NCI-H1105 treated with DMSO at 0.1 percent for 48 hours (cell line): ENCODE data around the gene PDE6A.

ENCODE experiments used
- DNase-seq: peaks from one replicate; lab custom pipeline; 2025; lab: John Stamatoyannopoulos, UW

The PDE6A gene

GRCh38 chr5:149944666-149945065, at the start of gene PDE6A:
PDE6A (minus strand) TSS chr5:149944793; CDS start chr5:149944673, 120 bp downstream.
- no peak for DNase-seq

- no peak for DNase-seq
These were observed 48.9 kb upstream of the PDE6A start for GRCh38 chr5:149993471-149993870.

DNA sequence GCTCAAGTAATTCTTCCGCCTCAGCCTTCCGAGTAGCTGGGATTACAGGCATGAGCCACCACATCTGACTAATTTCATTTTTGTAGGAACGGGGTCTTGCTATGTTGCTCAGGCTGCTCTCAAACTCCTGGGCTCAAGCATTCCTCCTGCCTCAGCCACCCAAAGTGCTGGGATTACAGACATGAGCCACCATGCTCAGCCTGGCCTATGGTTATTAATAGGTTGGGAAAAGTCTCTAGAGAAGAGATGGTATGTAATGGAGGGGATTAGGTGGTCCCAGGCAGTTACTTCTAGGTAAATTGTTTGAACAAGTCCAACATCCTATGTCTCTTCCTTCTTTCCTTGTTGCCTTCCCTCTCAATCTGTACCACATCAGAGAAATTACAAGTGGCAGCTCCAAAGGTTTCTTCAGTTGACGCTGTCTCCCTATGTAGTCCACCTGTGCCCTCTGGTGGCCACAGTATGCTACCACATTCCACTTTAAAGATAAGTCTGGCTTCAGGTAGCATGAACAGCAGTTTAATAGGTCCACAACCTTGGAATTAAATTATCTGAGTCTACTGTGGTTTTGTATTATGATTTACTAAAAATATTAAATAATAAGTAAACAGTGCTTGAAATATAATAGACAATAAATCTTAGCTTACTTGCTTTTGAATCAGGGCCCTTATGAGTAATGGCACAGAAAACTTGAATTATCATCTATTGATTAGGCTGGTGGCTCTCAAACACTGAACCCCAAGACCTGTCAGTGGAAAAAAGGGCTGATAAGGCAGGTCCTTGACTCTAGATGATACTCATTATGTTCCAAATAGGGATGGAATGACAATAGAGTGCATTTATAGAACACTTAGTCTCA, 46.2 kb upstream of the PDE6A start:
- DNase-seq, result peak; percentile 54

GRCh38 chr5:149988126-149988525, 43.5 kb upstream of the PDE6A start:
- no peak for DNase-seq

- DNase-seq, result no peak
These were observed 37.9 kb upstream of the PDE6A start for GRCh38 chr5:149982505-149982904.

GRCh38 chr5:149981206-149981605, 36.6 kb upstream of the PDE6A start:
- no peak for DNase-seq

DNA sequence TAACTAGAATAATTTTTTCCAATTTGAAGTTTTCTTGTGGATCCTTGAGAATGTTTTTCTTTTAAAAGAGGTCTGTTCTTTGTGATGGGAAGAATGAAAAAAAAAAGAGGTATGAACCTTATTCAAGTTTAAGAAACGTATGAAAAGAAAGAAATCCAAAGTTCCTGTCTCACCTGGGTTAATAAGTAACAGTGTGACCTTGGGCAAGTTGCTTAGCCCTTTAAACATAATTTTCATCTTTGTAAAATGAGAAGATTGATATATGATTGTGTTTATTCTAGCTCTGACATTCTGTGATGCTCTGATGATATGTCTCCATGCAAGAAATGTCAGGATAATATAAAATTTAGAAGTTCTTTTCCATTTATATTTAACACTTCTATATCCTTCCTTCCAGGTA, 35.3 kb upstream of the PDE6A start:
- no peak for DNase-seq

DNA sequence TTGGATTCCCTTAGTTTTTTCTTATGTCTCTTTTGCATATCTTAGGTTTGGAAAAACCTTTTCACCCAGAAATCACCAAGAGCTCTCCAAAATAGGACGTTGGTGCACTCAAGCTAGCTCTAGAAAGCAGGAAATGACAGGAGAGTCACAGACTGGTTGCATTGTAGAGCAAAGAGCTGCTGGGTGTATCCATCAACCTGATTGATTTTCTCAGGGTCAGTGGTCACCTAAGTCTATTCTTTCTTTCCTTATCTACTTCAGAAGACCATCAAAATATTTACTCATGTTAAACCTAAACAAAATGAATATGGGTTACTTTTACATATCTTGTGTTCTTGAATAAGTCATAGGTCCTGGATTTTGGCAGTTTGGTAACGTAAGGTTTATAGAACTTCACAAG, 30.8 kb upstream of the PDE6A start:
- no peak for DNase-seq

GRCh38 chr5:149969181-149969930, 24.8 kb upstream of the PDE6A start:
- no peak for DNase-seq

GRCh38 chr5:149966946-149967345, 22.4 kb upstream of the PDE6A start:
- DNase-seq, result no peak

DNA sequence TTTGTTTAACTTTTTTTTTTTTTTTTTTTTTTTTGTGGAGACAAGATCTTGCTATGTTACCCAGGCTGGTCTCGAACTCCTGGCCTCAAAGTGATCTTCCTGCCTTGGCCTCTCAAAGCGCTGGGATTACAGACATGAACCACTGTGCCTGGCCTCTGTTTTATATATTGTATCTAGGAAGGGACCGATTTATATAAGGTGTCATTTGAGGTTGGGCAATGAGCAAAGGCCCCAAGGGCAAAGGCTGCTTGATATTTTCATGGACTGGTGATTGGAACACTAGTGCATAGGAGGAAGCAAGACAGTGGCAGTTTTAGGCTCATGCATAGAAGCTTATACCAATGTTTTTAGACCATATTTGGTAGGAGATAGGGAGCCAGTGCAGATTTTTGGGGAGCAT, 19.1 kb upstream of the PDE6A start:
- DNase-seq, result no peak

GRCh38 chr5:149962601-149963300, 18.2 kb upstream of the PDE6A start:
- no peak for DNase-seq

- peak; percentile 15 for DNase-seq
These were observed 17.4 kb upstream of the PDE6A start for GRCh38 chr5:149961957-149962409.

GRCh38 chr5:149961186-149961685, 16.6 kb upstream of the PDE6A start:
- no peak for DNase-seq

DNA sequence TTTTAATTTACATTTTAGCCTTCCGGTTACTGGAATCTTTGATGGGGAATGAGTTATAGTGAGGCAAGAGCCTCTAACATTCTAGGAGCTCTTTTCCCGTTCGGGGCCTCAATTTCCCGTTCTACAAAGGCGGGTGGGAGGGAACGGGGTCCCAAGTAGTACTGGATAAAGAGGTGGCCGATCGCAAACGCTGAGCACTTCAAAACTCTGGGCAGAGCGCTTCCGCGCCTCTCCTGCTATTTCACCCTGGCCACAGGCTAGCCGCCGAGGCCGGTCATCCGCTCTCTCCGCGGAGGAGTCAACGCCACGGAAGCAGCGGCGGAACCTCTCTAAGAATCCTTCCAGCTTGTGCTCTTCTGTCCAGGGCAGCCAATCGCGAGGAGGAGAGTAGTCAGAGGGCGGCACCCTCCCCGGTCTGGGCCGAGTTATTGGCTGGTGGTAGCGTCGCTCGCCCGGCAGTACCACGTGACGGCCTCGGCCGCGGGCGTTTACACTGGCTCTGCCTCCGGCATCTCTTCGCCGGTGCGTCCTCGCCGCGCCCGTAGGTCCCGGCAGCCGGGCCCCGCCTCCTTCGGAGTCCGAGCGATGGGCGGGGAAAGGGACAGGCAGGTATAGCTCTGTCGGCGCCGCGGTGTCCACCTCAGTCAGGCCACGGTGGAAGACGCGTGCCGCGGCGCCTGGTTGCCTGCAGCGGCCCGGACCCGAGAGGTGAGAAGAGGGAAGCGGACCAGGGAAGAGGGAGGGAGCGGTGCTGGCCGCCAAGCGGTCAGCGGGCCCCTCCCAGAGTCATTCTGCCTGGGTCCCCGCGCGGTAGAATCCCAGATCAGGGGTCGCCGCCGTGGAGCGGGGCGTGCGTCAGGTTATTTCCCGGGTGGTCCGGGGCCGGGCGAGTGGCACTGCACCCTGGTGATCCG, 15.9 kb upstream of the PDE6A start, which contains the start of gene SLC26A2:
SLC26A2 (plus strand) TSS at position 487 of the 914 bp plus-strand sequence. CDS start 16,895 bp downstream, outside the sequence.
- DNase-seq, result peak; percentile 90

DNA sequence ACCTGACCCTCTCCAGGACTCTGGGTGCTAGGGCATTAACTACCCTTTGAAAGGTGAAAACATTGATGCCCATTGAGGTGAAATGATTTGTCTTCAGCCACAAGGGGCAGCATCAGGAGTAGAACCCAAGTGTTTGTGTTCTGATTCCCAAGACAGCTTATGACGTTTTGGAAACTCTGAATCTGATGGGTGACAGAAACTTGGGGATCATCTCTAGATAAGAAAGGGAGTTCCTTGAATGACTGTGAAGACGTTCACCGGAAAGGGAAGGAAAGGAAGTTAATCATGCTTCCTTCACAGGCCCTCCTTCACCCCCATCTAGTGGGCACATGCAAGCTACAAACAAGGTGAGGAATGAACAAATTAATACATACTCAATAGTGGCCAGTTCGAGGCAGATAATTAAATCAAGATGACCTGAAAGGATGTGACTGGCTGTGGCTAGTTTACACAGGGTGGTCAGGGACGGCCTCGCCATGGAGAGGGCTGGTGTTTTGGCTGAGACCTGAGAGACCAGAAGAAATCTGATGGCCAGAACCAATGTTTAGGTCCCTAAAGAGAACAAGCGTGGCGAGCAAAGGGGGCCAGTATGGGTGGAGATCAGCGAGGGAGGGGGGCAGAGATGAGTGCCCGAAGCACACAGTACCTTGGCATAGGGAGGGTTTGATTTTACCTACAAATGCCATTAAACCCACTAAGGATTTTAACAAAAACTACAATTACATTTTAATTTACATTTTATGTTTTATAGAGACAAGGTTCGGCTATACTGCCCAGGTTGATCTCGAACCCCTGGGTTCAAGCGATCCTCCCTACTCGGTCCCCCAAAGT, 15.0 kb upstream of the PDE6A start:
- no peak for DNase-seq

DNA sequence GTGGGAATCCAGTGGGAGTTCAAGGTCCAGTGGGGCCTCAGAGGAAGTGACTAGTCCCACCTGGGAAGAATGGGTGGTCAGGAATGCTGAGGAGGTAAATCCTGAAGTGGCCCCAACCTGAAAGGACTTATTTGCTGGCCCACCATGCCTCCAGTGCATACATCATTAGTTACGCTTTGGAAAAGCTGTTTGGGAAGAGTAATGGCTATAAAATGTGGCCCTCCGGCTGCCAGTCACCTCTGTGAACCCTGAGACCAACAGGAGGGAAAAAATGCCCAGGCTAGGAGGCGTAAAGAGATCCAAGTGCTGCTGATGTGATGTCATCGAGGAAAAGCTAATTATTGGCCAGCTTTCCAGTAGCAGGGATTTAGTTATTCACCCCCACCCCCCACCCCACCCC, 13.3 kb upstream of the PDE6A start:
- DNase-seq, result no peak

GRCh38 chr5:149956685-149957084, 12.1 kb upstream of the PDE6A start:
- no peak for DNase-seq

- DNase-seq, result no peak
These were observed 10.2 kb upstream of the PDE6A start for GRCh38 chr5:149954798-149955197.

DNA sequence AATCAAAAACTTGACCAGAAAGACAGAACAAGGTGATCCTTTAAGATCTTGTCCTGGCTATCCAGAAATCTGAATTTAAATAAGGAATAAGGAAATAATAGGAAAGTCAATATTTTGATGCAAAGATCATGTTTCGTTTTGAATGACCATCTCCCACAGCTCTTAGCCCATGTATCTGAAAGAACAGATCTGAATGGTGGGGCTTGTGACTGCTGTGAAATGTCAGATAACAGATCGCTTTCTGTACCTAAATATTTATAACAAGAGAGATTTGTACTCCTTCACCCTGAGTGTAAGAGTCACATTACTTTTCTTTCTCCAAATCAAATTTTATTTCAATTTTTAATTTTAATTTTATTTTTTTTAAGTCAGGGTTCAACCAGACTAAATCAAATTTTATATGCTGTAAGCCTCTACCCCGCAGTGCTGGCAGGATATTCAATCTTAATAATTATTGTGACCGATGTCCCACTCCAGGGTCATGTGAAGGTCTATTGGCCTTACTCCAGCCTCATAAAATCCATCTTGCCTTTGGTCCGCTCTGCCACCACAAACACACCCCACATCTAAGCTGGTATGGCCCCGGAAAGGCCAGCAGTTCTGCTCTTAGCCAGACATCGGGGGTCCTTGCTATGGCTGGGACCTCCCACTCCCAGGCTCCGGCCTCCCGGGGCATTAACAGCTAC, 9.0 kb upstream of the PDE6A start:
- no peak for DNase-seq
